ENCODE results near the gene ASPG.

The ASPG gene

GRCh38 chr14:104049576-104050240 is 35.8 kb upstream of the ASPG start:
- Histone ChIP-seq H3K9me3 (ENCODE audit: control insufficient read depth, insufficient read depth, low read depth, low read length) (no peaks in the 10 kb centered on the region), H3K27me3 (ENCODE audit: control insufficient read depth, insufficient read depth, low read length) (no peaks in the 10 kb centered on the region; the same call in 1 of the 2 replicates), H3K9ac (ENCODE audit: low read length) (no peak overlapping the region), H3K27ac (ENCODE audit: low read depth, low read length) (no peak overlapping the region), H3K4me1 (ENCODE audit: control insufficient read depth, insufficient read depth, low read length) (no peaks in the 10 kb centered on the region), H3K4me3 (ENCODE audit: low read depth, low read length) (no peak overlapping the region), H3K36me3 (ENCODE audit: control insufficient read depth, insufficient read depth, low read length) (no peaks in the 10 kb centered on the region)

DNA sequence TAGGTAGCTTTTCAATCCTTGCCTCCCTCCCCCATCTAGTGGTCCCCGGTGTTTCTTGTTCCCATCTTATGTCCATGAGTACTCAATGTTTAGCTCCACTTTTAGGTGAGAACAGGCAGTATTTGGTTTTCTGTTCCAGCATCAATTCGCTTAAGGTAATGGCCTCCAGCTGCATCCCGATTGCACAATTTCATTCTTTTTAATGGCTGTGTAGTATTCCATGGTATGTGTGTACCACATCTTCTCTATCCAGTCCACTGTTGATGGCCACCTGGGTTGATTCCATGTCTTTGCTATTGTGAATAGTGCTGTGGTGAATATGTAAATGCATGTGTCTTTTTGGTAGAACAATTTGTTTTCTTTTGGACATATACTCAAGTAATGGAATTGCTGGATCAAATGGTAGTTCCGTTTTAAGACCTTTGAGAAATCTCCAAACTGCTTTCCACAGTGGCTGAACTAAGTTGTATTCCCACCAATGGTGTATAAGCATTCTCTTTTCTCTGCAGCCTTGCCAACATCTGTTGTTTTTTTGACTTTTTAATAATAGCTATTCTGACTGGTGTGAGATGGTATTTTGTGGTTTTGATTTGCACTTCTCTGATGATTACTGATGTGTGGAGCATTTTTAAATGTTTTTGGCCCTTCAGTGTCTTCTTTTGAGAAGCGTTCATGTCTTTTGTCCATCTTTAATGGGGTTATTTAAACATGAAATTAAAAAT is 34.2 kb upstream of the ASPG start:
- no peaks in the 10 kb centered on the region; the same call in 1 of the 2 replicates for H3K27me3 ChIP-seq (ENCODE audit: control insufficient read depth, insufficient read depth, low read length)
- H3K9ac ChIP-seq (ENCODE audit: low read length) = no peak overlapping the region
- H3K4me1 ChIP-seq (ENCODE audit: control insufficient read depth, insufficient read depth, low read length) = no peaks in the 10 kb centered on the region
- no peak overlapping the region for H3K27ac ChIP-seq (ENCODE audit: low read depth, low read length)
- no peak overlapping the region for H3K4me3 ChIP-seq (ENCODE audit: low read depth, low read length)
- no peaks in the 10 kb centered on the region for H3K36me3 ChIP-seq (ENCODE audit: control insufficient read depth, insufficient read depth, low read length)
- H3K9me3 ChIP-seq (ENCODE audit: control insufficient read depth, insufficient read depth, low read depth, low read length) = no peaks in the 10 kb centered on the region

- Histone ChIP-seq H3K4me1 (ENCODE audit: control insufficient read depth, insufficient read depth, low read length) (no peaks in the 10 kb centered on the region), H3K27me3 (ENCODE audit: control insufficient read depth, insufficient read depth, low read length) (peaks cover 4% of the 10 kb centered on the region; the same call in 1 of the 2 replicates), H3K9me3 (ENCODE audit: control insufficient read depth, insufficient read depth, low read depth, low read length) (no peaks in the 10 kb centered on the region), H3K27ac (ENCODE audit: low read depth, low read length) (no peak overlapping the region), H3K36me3 (ENCODE audit: control insufficient read depth, insufficient read depth, low read length) (no peaks in the 10 kb centered on the region), H3K4me3 (ENCODE audit: low read depth, low read length) (no peak overlapping the region), H3K9ac (ENCODE audit: low read length) (no peak overlapping the region)
Observed at GRCh38 chr14:104054222-104054905, 31.1 kb upstream of the ASPG start.

- no peak overlapping the region for H3K4me3 ChIP-seq (ENCODE audit: low read depth, low read length)
- H3K4me1 ChIP-seq (ENCODE audit: control insufficient read depth, insufficient read depth, low read length) = no peaks in the 10 kb centered on the region
- H3K27ac ChIP-seq (ENCODE audit: low read depth, low read length) = no peak overlapping the region
- H3K9ac ChIP-seq (ENCODE audit: low read length) = no peak overlapping the region
- peaks cover 20% of the 10 kb centered on the region for H3K9me3 ChIP-seq (ENCODE audit: control insufficient read depth, insufficient read depth, low read depth, low read length)
- H3K27me3 ChIP-seq (ENCODE audit: control insufficient read depth, insufficient read depth, low read length) = no peaks in the 10 kb centered on the region
- H3K36me3 ChIP-seq (ENCODE audit: control insufficient read depth, insufficient read depth, low read length) = no peaks in the 10 kb centered on the region
Observed at GRCh38 chr14:104062281-104062680, 23.2 kb upstream of the ASPG start.

- H3K27ac ChIP-seq (ENCODE audit: low read depth, low read length) = no peak overlapping the region
- peaks cover 33% of the 10 kb centered on the region for H3K9me3 ChIP-seq (ENCODE audit: control insufficient read depth, insufficient read depth, low read depth, low read length)
- no peaks in the 10 kb centered on the region for H3K36me3 ChIP-seq (ENCODE audit: control insufficient read depth, insufficient read depth, low read length)
- no peaks in the 10 kb centered on the region for H3K4me1 ChIP-seq (ENCODE audit: control insufficient read depth, insufficient read depth, low read length)
- no peak overlapping the region for H3K4me3 ChIP-seq (ENCODE audit: low read depth, low read length)
- H3K9ac ChIP-seq (ENCODE audit: low read length) = no peak overlapping the region
- H3K27me3 ChIP-seq (ENCODE audit: control insufficient read depth, insufficient read depth, low read length) = no peaks in the 10 kb centered on the region
Observed at GRCh38 chr14:104064003-104064402, 21.5 kb upstream of the ASPG start.

- Histone ChIP-seq H3K4me1 (ENCODE audit: control insufficient read depth, insufficient read depth, low read length) (no peaks in the 10 kb centered on the region), H3K9ac (ENCODE audit: low read length) (no peak overlapping the region), H3K9me3 (ENCODE audit: control insufficient read depth, insufficient read depth, low read depth, low read length) (peaks cover 39% of the 10 kb centered on the region), H3K27me3 (ENCODE audit: control insufficient read depth, insufficient read depth, low read length) (no peaks in the 10 kb centered on the region; the same call in 1 of the 2 replicates), H3K4me3 (ENCODE audit: low read depth, low read length) (no peak overlapping the region), H3K36me3 (ENCODE audit: control insufficient read depth, insufficient read depth, low read length) (no peaks in the 10 kb centered on the region), H3K27ac (ENCODE audit: low read depth, low read length) (no peak overlapping the region)
Observed at GRCh38 chr14:104066279-104066678, 19.2 kb upstream of the ASPG start.

GRCh38 chr14:104066719-104067295 is 18.7 kb upstream of the ASPG start:
- peaks cover 39% of the 10 kb centered on the region for H3K9me3 ChIP-seq (ENCODE audit: control insufficient read depth, insufficient read depth, low read depth, low read length)
- H3K4me1 ChIP-seq (ENCODE audit: control insufficient read depth, insufficient read depth, low read length) = no peaks in the 10 kb centered on the region
- no peak overlapping the region for H3K9ac ChIP-seq (ENCODE audit: low read length)
- no peak overlapping the region for H3K4me3 ChIP-seq (ENCODE audit: low read depth, low read length)
- H3K27me3 ChIP-seq (ENCODE audit: control insufficient read depth, insufficient read depth, low read length) = no peaks in the 10 kb centered on the region; the same call in 1 of the 2 replicates
- no peak overlapping the region for H3K27ac ChIP-seq (ENCODE audit: low read depth, low read length)
- no peaks in the 10 kb centered on the region for H3K36me3 ChIP-seq (ENCODE audit: control insufficient read depth, insufficient read depth, low read length)

- Histone ChIP-seq H3K4me3 (ENCODE audit: low read depth, low read length) (no peak overlapping the region), H3K4me1 (ENCODE audit: control insufficient read depth, insufficient read depth, low read length) (no peaks in the 10 kb centered on the region), H3K9ac (ENCODE audit: low read length) (no peak overlapping the region), H3K27me3 (ENCODE audit: control insufficient read depth, insufficient read depth, low read length) (no peaks in the 10 kb centered on the region; the same call in 1 of the 2 replicates), H3K9me3 (ENCODE audit: control insufficient read depth, insufficient read depth, low read depth, low read length) (peaks cover 50% of the 10 kb centered on the region), H3K27ac (ENCODE audit: low read depth, low read length) (no peak overlapping the region), H3K36me3 (ENCODE audit: control insufficient read depth, insufficient read depth, low read length) (no peaks in the 10 kb centered on the region)
Observed at GRCh38 chr14:104069541-104069940, 16.0 kb upstream of the ASPG start.

DNA sequence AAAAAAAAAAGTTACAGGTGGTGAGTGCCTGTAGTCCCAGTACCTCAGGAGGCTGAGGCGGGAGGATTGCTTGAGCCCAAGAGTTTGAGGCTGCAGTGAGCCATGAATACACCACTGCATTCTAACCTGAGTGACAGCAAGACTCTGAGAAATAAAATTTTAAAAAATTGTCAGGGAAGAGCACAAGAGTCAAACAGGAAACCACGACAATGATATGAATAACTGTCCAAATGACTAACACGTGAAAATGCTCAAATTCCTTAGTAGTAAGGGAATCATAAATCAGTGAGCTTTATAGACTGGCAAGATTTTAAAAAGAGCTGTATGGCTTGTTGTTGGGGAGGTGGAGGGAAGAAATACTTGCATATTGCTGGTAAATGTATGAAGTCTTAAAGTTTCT is 12.9 kb upstream of the ASPG start:
- H3K4me3 ChIP-seq (ENCODE audit: low read depth, low read length) = no peak overlapping the region
- H3K27ac ChIP-seq (ENCODE audit: low read depth, low read length) = no peak overlapping the region
- H3K36me3 ChIP-seq (ENCODE audit: control insufficient read depth, insufficient read depth, low read length) = no peaks in the 10 kb centered on the region
- no peak overlapping the region for H3K9ac ChIP-seq (ENCODE audit: low read length)
- H3K4me1 ChIP-seq (ENCODE audit: control insufficient read depth, insufficient read depth, low read length) = no peaks in the 10 kb centered on the region
- H3K27me3 ChIP-seq (ENCODE audit: control insufficient read depth, insufficient read depth, low read length) = no peaks in the 10 kb centered on the region; the same call in 1 of the 2 replicates
- H3K9me3 ChIP-seq (ENCODE audit: control insufficient read depth, insufficient read depth, low read depth, low read length) = peaks cover 30% of the 10 kb centered on the region

GRCh38 chr14:104073764-104074163 is 11.7 kb upstream of the ASPG start:
- Histone ChIP-seq H3K27ac (ENCODE audit: low read depth, low read length) (no peak overlapping the region), H3K27me3 (ENCODE audit: control insufficient read depth, insufficient read depth, low read length) (no peaks in the 10 kb centered on the region; the same call in 1 of the 2 replicates), H3K36me3 (ENCODE audit: control insufficient read depth, insufficient read depth, low read length) (no peaks in the 10 kb centered on the region), H3K9me3 (ENCODE audit: control insufficient read depth, insufficient read depth, low read depth, low read length) (peaks cover 21% of the 10 kb centered on the region), H3K4me1 (ENCODE audit: control insufficient read depth, insufficient read depth, low read length) (no peaks in the 10 kb centered on the region), H3K4me3 (ENCODE audit: low read depth, low read length) (no peak overlapping the region), H3K9ac (ENCODE audit: low read length) (no peak overlapping the region)
